ENCODE results near the gene ROR1. TPM values are rescaled to one million over a fixed set of nuclear protein-coding genes. Genes with fewer than 3 reads are reported as not detected.

ROR1 gene
- total RNA-seq, 3 donors from 2014 or later = 3.1 to 19.8 (median 3.4) TPM

- ATAC-seq (no peak), DNase-seq (no peak)
- Histone ChIP-seq H3K4me3 (no peak overlapping the region), H3K9me3 (no peaks in the 10 kb centered on the region), H3K4me1 (ENCODE audit: low read depth) (no peaks in the 10 kb centered on the region), H3K36me3 (ENCODE audit: low read depth) (no peaks in the 10 kb centered on the region)
- intact Hi-C loops (cut with DNase I, micrococcal nuclease) = no loop called here
- TF ChIP-seq, protein P1, sequence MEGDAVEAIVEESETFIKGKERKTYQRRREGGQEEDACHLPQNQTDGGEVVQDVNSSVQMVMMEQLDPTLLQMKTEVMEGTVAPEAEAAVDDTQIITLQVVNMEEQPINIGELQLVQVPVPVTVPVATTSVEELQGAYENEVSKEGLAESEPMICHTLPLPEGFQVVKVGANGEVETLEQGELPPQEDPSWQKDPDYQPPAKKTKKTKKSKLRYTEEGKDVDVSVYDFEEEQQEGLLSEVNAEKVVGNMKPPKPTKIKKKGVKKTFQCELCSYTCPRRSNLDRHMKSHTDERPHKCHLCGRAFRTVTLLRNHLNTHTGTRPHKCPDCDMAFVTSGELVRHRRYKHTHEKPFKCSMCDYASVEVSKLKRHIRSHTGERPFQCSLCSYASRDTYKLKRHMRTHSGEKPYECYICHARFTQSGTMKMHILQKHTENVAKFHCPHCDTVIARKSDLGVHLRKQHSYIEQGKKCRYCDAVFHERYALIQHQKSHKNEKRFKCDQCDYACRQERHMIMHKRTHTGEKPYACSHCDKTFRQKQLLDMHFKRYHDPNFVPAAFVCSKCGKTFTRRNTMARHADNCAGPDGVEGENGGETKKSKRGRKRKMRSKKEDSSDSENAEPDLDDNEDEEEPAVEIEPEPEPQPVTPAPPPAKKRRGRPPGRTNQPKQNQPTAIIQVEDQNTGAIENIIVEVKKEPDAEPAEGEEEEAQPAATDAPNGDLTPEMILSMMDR (IDR thresholded peaks at IDR 0.05) = no peak
Observed at GRCh38 chr1:64077281-64077940, 303.6 kb downstream of the ROR1 start.

- intact Hi-C loops (cut with DNase I, micrococcal nuclease) = no loop called here
- DNase-seq = no peak
- no peak for ATAC-seq
- H3K4me1 ChIP-seq (ENCODE audit: low read depth) = no peaks in the 10 kb centered on the region
- H3K9me3 ChIP-seq = no peaks in the 10 kb centered on the region
- no peak overlapping the region for H3K4me3 ChIP-seq
- TF ChIP-seq, protein P1 (IDR thresholded peaks at IDR 0.05) = no peak
- no peaks in the 10 kb centered on the region for H3K36me3 ChIP-seq (ENCODE audit: low read depth)
Observed at GRCh38 chr1:64080941-64081562, 307.2 kb downstream of the ROR1 start.

GRCh38 chr1:64082459-64082858 is 308.6 kb downstream of the ROR1 start:
- Histone ChIP-seq H3K9me3 (no peaks in the 10 kb centered on the region), H3K4me3 (no peak overlapping the region), H3K4me1 (ENCODE audit: low read depth) (no peaks in the 10 kb centered on the region), H3K36me3 (ENCODE audit: low read depth) (no peaks in the 10 kb centered on the region)
- DNase-seq (no peak), ATAC-seq (no peak)
- TF ChIP-seq, protein P1 (IDR thresholded peaks at IDR 0.05) = no peak
- intact Hi-C loops (cut with DNase I, micrococcal nuclease) = no loop called here

DNA sequence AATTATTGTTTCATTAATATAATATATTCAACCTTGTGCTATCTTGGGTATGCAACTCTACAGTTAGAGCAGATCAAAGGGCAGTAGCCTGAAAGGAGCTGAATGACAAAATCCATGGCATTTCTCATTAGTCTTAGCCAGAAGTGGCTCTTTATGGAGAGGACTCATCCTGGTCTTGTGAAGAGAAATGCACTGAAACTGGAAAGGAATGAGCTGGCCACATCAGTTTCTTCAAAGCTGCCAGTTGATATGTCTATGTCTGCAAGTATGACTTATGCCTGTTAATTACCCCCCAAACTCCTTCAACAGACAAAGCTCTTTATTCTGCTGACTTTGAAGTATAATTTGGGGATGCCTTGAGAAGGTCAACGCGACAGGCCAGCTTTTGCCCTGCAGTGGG is 310.6 kb downstream of the ROR1 start:
- ATAC-seq (no peak), DNase-seq (no peak)
- Histone ChIP-seq H3K9me3 (no peaks in the 10 kb centered on the region), H3K4me3 (no peak overlapping the region), H3K4me1 (ENCODE audit: low read depth) (no peaks in the 10 kb centered on the region), H3K36me3 (ENCODE audit: low read depth) (no peaks in the 10 kb centered on the region)
- intact Hi-C loops (cut with DNase I, micrococcal nuclease) = no loop called here
- TF ChIP-seq, protein P1 (IDR thresholded peaks at IDR 0.05) = no peak

DNA sequence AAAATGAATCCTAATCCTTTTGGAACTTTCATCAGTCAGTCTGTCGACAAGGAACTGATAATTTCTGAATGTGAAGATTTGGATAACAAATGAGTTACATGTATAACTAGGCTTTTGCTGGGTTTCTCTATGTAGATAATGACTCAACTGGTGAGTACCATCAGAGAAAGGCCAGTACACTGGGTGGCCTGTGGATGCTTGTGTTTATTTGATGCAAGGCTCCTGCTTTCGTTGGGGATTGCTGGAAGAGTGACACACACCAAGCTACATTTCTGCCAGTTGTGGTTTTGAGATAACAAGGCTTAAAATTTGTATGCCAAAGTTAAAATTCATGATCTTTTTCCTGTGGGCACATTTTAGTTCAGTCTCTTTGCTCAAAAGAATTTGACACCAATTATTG is 314.0 kb downstream of the ROR1 start:
- no peak for DNase-seq
- H3K9me3 ChIP-seq = no peaks in the 10 kb centered on the region
- TF ChIP-seq, protein P1 (IDR thresholded peaks at IDR 0.05) = no peak
- no peak overlapping the region for H3K4me3 ChIP-seq
- ATAC-seq = no peak
- H3K36me3 ChIP-seq (ENCODE audit: low read depth) = no peaks in the 10 kb centered on the region
- intact Hi-C loops (cut with DNase I, micrococcal nuclease) = no loop called here
- no peaks in the 10 kb centered on the region for H3K4me1 ChIP-seq (ENCODE audit: low read depth)

Data from mucosa of descending colon (tissue), 3 donors.